ENCODE results near the gene CCDC63.
"Not testable (repeated sequence)": the region's sequence is repeated elsewhere in the genome, so short reads cannot be mapped to it uniquely, and the experiment has no call there.

The CCDC63 gene

DNA sequence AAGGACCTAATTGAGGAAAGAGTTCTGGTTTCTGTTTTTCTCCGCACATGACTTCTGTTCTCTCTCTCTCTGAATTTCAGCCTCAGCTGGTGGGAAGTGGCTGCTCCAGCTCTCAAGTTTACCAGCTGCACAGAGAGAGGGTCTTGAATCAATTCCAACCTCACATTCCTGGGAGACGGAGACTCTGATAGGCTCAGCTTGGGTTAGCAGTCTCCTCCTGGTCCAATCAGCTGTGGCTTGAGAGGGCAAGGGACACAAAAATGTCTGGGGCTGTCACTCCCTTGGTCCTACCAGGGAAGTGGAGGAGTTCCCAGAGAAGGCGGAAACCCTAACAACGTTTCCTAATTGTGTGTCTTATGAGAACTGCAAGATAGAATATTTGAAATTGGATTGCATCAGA, 7.0 kb downstream of the CCDC63 start:
- Mint-ChIP-seq H3K36me3 (ENCODE audit: low read depth) (no peaks in the 10 kb centered on the region), H3K4me1 (ENCODE audit: low read depth) (no peaks in the 10 kb centered on the region), H3K27me3 (ENCODE audit: low read depth) (peaks cover 8% of the 10 kb centered on the region), H3K4me3 (no peak overlapping the region), H3K9me3 (no peaks in the 10 kb centered on the region), H3K27ac (no peak overlapping the region)

DNA sequence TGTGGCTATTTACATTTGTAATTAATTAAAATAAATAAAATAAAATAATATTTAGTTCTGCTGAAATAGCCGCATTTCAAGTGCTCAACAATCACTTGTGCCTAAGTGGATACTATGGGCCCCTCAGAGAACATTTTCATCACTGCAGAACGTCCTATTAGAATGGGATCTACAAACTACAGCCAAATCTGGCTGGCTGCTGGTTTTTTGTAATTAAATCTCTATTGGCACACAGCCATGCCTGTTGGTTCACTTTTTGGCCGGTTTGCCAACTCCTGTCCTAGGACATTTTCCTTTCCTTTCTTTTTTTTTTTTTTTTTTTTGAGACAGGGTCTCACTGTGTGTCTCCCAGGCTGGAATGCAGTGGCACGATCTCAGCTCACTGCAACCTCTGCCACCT, 9.8 kb downstream of the CCDC63 start:
- Mint-ChIP-seq H3K27ac (no peak overlapping the region), H3K4me1 (ENCODE audit: low read depth) (no peaks in the 10 kb centered on the region)

DNA sequence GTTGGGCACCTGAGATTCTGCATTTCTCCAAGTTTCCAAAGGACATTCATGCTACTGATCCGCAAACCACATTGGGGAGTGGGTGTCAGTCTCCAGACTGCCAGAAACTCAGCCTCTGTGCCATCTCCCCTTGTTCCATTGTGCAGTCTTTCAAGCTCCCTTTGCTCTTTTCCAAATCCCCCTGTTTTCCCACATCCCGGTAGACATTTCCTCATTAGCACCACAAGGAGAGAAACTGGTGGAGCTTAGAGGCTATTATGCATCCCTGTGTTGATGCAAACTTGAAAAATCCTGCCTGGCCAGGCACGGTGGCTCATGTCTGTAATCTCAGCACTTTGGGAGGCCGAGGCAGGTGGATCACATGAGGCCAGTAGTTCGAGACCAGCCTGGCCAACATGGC, 10.7 kb downstream of the CCDC63 start:
- H3K4me1 Mint-ChIP-seq (ENCODE audit: low read depth): no peaks in the 10 kb centered on the region
- H3K9me3 Mint-ChIP-seq: no peaks in the 10 kb centered on the region
- no peak overlapping the region for H3K27ac Mint-ChIP-seq
- H3K27me3 Mint-ChIP-seq (ENCODE audit: low read depth): no peaks in the 10 kb centered on the region
- no peak overlapping the region for H3K4me3 Mint-ChIP-seq
- H3K36me3 Mint-ChIP-seq (ENCODE audit: low read depth): no peaks in the 10 kb centered on the region

More for the DNA sequence above, 9.8 kb downstream of the CCDC63 start:
- Mint-ChIP-seq H3K9me3 (no peaks in the 10 kb centered on the region), H3K36me3 (ENCODE audit: low read depth) (no peaks in the 10 kb centered on the region), H3K4me3 (no peak overlapping the region), H3K27me3 (ENCODE audit: low read depth) (no peaks in the 10 kb centered on the region)

DNA sequence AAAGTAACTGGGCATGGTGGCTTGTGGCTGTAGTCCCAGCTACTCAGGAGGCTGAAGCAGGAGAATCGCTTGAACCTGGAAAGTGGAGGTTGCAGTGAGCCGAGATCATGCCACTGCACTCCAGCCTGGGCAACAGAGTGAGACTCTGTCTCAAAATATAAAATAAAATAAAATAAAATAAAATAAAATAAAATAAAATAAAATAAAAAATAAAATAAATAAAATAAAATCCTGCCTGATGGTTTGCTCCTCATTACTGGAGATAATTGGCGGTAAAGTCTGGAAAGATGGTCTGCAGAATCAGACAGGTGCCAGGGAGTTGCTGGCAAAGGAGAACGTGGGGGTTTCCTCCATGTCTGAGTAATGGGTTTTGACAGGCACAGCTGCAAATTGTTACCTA, 11.2 kb downstream of the CCDC63 start:
- H3K9me3 Mint-ChIP-seq; H3K27ac Mint-ChIP-seq; H3K36me3 Mint-ChIP-seq (ENCODE audit: low read depth); H3K27me3 Mint-ChIP-seq (ENCODE audit: low read depth); H3K4me1 Mint-ChIP-seq (ENCODE audit: low read depth); H3K4me3 Mint-ChIP-seq: not testable (repeated sequence)

DNA sequence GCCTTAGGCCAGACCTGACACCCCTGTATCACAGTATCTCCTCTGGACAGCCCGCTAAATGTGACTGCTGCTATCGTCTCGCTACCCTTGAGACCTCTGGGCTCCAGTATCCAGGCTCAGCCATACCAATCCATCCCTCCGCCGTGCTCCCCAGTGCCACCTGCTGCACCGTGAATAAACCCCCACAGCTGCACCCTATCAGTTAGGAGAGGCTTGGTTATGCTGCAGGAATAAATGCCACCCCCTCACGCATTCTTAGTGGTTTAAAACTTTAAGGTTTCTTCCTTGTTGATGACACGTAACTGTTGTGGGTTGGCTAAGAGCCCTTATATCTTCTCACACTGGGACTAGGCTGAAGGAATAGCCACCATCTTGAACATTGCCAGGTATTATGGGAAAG, 12.1 kb downstream of the CCDC63 start:
- no peak overlapping the region for H3K27ac Mint-ChIP-seq

DNA sequence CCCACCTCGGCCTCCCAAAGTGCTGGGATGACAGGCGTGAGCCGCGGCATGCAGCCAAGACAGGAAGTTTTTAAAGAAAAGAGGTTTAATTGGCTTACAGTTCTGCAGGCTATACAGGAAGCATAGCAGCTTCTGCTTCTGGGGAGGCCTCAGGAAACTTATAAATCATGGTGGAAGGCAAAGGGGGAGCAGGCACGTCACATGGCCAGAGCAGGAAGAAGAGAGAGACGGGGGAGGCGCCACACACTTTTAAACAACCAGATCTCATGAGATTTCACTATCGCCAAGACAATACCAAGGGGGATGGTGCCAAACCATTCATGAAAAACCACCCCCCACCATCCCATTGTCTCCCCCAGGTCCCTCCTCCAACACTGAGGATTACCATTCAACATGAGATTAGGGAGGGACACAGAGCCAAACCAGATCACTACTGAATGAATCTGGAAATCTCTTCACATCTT, 14.1 kb downstream of the CCDC63 start:
- no peaks in the 10 kb centered on the region for H3K36me3 Mint-ChIP-seq (ENCODE audit: low read depth)
- H3K9me3 Mint-ChIP-seq: no peaks in the 10 kb centered on the region
- no peak overlapping the region for H3K27ac Mint-ChIP-seq
- no peaks in the 10 kb centered on the region for H3K4me1 Mint-ChIP-seq (ENCODE audit: low read depth)
- no peak overlapping the region for H3K4me3 Mint-ChIP-seq
- no peaks in the 10 kb centered on the region for H3K27me3 Mint-ChIP-seq (ENCODE audit: low read depth)

More for the DNA sequence above, 12.1 kb downstream of the CCDC63 start:
- Mint-ChIP-seq H3K36me3 (ENCODE audit: low read depth) (no peaks in the 10 kb centered on the region), H3K9me3 (no peaks in the 10 kb centered on the region), H3K4me1 (ENCODE audit: low read depth) (no peaks in the 10 kb centered on the region), H3K4me3 (no peak overlapping the region), H3K27me3 (ENCODE audit: low read depth) (no peaks in the 10 kb centered on the region)

DNA sequence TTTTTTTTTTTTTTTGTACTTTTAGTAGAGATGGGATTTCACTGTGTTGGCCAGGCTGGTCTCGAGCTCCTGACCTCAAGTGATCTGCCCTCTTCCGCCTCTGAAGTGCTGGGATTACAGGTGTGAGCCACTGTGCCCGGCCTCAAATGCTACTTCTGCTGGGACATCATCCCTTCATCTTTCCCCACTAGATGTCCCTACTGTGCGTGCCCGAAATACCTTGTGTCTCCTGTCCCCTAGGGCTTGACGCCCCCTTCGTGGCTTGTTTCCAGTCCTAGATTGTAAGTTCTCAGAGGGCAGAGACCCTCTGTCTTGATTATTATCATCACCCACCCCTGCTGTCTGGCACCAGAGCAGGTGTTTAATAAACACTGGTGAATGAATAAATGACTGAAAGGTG, 14.9 kb downstream of the CCDC63 start:
- no peaks in the 10 kb centered on the region for H3K36me3 Mint-ChIP-seq (ENCODE audit: low read depth)
- H3K4me3 Mint-ChIP-seq: no peak overlapping the region
- H3K27ac Mint-ChIP-seq: no peak overlapping the region
- no peaks in the 10 kb centered on the region for H3K27me3 Mint-ChIP-seq (ENCODE audit: low read depth)
- H3K9me3 Mint-ChIP-seq: no peaks in the 10 kb centered on the region
- no peaks in the 10 kb centered on the region for H3K4me1 Mint-ChIP-seq (ENCODE audit: low read depth)

DNA sequence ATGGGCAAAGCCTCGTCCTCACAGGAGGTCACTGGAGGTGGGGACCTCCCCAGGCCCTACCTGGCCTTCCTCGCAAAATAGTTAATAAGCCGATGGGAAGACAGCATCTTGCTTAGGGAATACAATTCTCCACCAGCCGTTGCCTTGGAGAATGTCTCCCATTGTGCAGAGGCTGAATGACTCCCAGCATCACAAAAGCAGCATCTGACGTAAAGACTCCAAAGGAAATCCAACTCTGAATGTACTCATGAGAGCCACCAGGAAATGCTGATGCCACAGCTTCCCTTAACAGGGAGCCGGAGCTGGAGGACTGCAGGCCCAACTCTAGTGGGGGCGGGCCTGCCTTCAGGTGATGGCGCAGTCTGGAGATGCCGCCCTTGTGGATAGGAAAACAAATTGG, 15.5 kb downstream of the CCDC63 start:
- Mint-ChIP-seq H3K27ac (no peak overlapping the region), H3K9me3 (no peaks in the 10 kb centered on the region), H3K4me3 (no peak overlapping the region), H3K4me1 (ENCODE audit: low read depth) (no peaks in the 10 kb centered on the region), H3K36me3 (ENCODE audit: low read depth) (no peaks in the 10 kb centered on the region), H3K27me3 (ENCODE audit: low read depth) (no peaks in the 10 kb centered on the region)

DNA sequence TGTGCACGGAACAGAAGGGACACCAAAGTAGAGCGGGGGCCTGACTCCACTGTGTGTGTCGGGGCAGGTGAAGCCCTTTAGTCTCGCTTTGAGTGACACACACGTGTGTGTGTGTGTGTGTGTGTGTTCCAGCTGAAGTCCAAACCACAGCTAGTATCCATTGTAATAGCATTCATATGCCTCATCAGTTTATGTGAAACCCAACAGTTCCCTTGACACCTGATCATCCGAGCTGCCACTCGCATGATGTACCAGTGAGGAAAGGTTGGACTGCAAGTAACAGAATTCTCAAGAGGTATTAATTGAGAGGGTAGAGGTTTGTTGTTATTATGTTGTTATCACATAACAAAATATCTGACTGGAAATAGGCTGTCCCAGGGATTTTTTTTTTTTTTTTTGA, 16.4 kb downstream of the CCDC63 start:
- Mint-ChIP-seq H3K9me3 (no peaks in the 10 kb centered on the region), H3K36me3 (ENCODE audit: low read depth) (no peaks in the 10 kb centered on the region), H3K27me3 (ENCODE audit: low read depth) (no peaks in the 10 kb centered on the region), H3K4me1 (ENCODE audit: low read depth) (no peaks in the 10 kb centered on the region), H3K27ac (no peak overlapping the region), H3K4me3 (no peak overlapping the region)

DNA sequence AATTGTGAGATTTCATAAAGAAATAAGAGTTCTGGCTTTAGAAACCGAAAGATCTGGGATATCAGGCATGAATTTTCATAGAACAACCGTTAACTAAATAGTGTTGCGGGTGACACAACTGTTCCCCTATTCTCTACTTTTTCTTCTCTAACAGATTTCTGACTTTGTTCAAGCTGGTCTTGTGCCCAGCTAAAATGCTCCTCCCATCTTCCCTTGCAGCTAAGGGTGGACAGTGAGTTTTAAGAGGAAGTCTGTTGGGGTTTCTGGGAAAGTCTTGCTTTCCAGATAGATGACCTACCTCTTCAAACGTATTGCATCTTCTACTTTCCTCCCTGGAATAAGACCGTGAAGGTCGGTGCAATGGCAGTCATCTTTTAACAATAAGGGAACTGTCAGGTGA, 18.7 kb downstream of the CCDC63 start:
- Mint-ChIP-seq H3K27ac (no peak overlapping the region), H3K4me1 (ENCODE audit: low read depth) (no peaks in the 10 kb centered on the region), H3K9me3 (no peaks in the 10 kb centered on the region), H3K4me3 (no peak overlapping the region), H3K36me3 (ENCODE audit: low read depth) (no peaks in the 10 kb centered on the region), H3K27me3 (ENCODE audit: low read depth) (no peaks in the 10 kb centered on the region)

DNA sequence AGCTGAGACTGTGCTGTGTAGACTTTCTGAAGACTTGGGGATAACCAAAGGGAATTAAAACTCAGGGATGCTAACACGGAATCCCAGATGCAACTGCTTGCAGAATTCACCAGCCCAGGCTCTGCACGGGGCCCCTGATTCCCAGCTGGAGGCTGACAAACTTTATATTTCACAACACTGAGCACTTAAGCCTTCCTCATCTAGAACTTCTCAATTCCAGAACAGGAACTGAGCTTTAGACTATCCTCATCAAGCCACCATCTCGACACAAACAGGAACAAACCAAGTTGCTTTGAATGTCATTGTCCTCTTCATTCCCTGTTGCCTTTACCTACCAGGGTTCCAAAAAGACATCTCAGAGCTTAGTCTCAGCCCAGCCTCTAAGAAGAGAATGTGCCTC, 22.2 kb downstream of the CCDC63 start:
- Mint-ChIP-seq H3K4me3 (no peak overlapping the region), H3K27ac (no peak overlapping the region), H3K9me3 (no peaks in the 10 kb centered on the region), H3K36me3 (ENCODE audit: low read depth) (no peaks in the 10 kb centered on the region), H3K4me1 (ENCODE audit: low read depth) (no peaks in the 10 kb centered on the region), H3K27me3 (ENCODE audit: low read depth) (peaks cover 10% of the 10 kb centered on the region)

DNA sequence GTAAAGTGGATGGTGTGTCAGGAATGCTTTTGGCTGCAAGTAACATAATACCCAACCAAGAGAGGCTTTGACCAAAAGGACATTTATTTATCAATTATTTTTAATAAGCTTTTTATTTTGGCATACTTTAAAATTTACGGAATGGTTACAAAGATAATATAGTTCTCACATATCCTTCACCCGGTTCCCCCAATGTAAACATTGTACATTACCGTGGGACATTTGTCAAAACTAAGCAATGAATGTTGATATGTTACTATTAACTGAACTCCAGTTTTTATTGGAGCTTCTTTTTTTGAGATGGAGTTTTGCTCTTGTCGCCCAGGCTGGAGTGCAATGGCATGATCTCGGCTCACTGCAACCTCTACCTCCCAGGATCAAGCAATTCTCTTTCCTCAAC, 23.0 kb downstream of the CCDC63 start:
- no peaks in the 10 kb centered on the region for H3K36me3 Mint-ChIP-seq (ENCODE audit: low read depth)
- H3K4me3 Mint-ChIP-seq: no peak overlapping the region
- H3K27ac Mint-ChIP-seq: no peak overlapping the region
- H3K27me3 Mint-ChIP-seq (ENCODE audit: low read depth): peaks cover 12% of the 10 kb centered on the region
- H3K9me3 Mint-ChIP-seq: no peaks in the 10 kb centered on the region
- no peaks in the 10 kb centered on the region for H3K4me1 Mint-ChIP-seq (ENCODE audit: low read depth)

DNA sequence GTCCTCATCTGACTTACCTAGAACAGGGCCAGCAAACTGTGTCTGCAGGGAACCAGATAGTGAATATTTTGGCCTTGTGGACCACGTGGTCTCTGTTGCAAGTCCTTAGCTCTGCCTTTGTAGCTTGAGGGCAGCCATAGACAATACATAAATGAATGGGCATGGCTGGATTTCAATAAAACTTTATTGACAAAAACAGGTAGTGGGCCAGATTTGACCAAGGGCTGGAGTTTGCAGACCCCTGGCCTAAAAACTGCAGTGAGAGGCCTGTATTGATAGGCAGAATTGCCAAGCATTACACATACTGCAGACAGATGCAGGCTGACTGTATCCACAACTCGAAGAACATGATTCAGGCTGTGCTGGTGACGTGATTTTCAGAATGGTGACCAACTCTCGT, 25.3 kb downstream of the CCDC63 start:
- no peaks in the 10 kb centered on the region for H3K36me3 Mint-ChIP-seq (ENCODE audit: low read depth)
- no peaks in the 10 kb centered on the region for H3K4me1 Mint-ChIP-seq (ENCODE audit: low read depth)
- H3K4me3 Mint-ChIP-seq: no peak overlapping the region
- H3K27ac Mint-ChIP-seq: no peak overlapping the region
- H3K9me3 Mint-ChIP-seq: no peaks in the 10 kb centered on the region
- peaks cover 19% of the 10 kb centered on the region for H3K27me3 Mint-ChIP-seq (ENCODE audit: low read depth)

DNA sequence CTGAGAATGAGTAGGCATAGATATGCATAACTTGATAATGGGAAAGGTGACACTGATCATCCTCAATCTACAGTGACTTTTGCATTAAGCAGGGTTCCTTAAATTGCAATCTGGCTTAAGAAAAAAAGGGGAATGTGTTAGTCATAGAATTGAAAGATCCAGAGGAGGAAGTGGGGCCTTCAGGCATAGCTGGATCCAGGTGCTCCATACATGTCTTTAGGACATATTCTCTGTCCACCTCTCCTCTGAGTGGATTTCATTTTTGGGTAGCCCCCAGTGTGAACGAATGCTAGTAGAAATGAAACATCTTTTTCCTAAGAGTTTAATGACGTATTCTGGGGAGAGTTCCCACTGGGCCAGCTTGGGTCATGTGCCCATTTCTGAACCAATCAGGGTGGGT, 27.6 kb downstream of the CCDC63 start:
- Mint-ChIP-seq H3K27ac (no peak overlapping the region), H3K27me3 (ENCODE audit: low read depth) (peaks cover 19% of the 10 kb centered on the region), H3K9me3 (no peaks in the 10 kb centered on the region), H3K4me3 (no peak overlapping the region), H3K4me1 (ENCODE audit: low read depth) (no peaks in the 10 kb centered on the region), H3K36me3 (ENCODE audit: low read depth) (no peaks in the 10 kb centered on the region)

DNA sequence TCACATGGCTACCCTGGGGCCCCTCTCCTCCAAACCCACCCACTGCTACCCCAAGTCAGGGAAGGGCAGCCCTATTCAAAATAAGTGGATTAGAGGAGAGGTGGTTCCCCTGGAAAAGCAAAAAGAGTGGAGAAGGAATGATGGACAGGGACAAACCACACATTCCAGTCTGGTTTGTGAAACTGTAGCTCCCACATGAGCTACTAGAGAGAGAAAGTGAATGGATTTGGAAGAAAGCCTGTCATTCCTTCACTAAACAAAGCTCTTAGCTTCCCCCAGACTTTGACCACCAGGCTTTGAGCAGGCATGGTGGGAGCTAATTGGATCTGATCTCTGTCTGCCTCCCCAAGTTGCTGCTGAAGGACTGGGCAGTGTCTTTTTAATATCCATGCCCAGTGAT, 28.0 kb downstream of the CCDC63 start:
- no peaks in the 10 kb centered on the region for H3K36me3 Mint-ChIP-seq (ENCODE audit: low read depth)
- no peak overlapping the region for H3K4me3 Mint-ChIP-seq
- no peaks in the 10 kb centered on the region for H3K9me3 Mint-ChIP-seq
- no peak overlapping the region for H3K27ac Mint-ChIP-seq
- H3K27me3 Mint-ChIP-seq (ENCODE audit: low read depth): peaks cover 19% of the 10 kb centered on the region
- H3K4me1 Mint-ChIP-seq (ENCODE audit: low read depth): no peaks in the 10 kb centered on the region

DNA sequence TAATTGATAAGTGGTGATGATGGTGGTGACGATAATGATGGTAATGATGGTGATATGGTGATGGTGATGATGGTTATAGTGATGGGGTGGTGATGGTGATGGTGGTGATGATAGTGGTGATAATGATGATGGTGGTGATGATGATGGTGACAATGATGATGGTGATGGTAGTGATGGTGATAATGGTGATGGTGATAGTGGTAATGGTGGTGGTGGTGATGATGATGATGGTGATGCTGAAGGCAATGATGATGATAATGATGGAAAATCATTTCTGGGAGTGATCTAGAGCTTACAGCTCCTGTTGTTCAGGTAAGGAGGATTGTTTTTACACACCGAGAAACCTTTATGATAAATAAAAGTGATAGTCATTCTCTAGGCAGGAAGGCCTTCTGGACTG, 33.9 kb downstream of the CCDC63 start:
- Mint-ChIP-seq H3K4me3 (no peak overlapping the region), H3K4me1 (ENCODE audit: low read depth) (no peaks in the 10 kb centered on the region), H3K36me3 (ENCODE audit: low read depth) (no peaks in the 10 kb centered on the region), H3K9me3 (no peaks in the 10 kb centered on the region), H3K27ac (no peak overlapping the region), H3K27me3 (ENCODE audit: low read depth) (no peaks in the 10 kb centered on the region)

Data from T-helper 1 cell treated with Interleukin-12 subunit alpha and Interleukin-12 subunit beta and Interleukin-4 antibody, amounts not matched to agents 30 μg/mL and 1 μg/mL, for 36 hours (primary cell).